Neural progenitor cell (in vitro differentiated cells): Measurements from ENCODE around the gene CTSH.
A peak's percentile ranks its signal among the peaks of the same experiment; 100 is the strongest.

ENCODE experiments used
- EZH2 ChIP-seq: fragments of 200-600 bp; sonication (generic); IDR thresholded peaks from 2 replicates; pipeline ENCODE4 v1.6.1; 2017; ENCODE audit warnings: antibody characterized with exemption, mild to moderate bottlenecking, moderate library complexity
- EZH2phosphoT487 ChIP-seq: fragments of 200-600 bp; sonication (generic); IDR thresholded peaks from 2 replicates; pipeline ENCODE4 v1.6.1; 2017; ENCODE audit warnings: antibody characterized with exemption
- TF ChIP-seq, protein P1 (sequence below): fragments of 200-600 bp; sonication (generic); IDR thresholded peaks from 2 replicates; pipeline ENCODE4 v1.5.1; 2017; ENCODE audit warnings: antibody characterized with exemption, mild to moderate bottlenecking

DNA sequence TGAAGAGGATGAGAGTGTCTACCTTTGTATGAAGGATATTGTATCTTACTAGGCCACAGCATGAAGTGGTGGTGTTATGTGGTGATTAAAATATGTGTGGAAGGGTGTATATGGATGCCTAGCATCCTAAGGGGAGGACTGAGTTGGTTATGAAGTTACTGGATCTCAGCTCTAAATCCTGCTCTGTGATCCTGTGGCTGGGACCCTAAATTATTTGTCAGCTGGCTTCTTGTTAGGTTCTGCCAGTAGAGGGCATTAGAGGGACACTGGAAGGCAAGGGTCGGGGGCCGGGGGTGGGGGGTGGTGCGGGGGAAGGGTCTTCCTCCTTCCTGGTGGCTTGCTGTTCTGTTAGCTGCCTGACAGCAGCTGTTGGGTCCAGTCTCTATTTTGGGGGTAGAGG, 37.3 kb downstream of the CTSH start:
- TF ChIP-seq, protein P1, sequence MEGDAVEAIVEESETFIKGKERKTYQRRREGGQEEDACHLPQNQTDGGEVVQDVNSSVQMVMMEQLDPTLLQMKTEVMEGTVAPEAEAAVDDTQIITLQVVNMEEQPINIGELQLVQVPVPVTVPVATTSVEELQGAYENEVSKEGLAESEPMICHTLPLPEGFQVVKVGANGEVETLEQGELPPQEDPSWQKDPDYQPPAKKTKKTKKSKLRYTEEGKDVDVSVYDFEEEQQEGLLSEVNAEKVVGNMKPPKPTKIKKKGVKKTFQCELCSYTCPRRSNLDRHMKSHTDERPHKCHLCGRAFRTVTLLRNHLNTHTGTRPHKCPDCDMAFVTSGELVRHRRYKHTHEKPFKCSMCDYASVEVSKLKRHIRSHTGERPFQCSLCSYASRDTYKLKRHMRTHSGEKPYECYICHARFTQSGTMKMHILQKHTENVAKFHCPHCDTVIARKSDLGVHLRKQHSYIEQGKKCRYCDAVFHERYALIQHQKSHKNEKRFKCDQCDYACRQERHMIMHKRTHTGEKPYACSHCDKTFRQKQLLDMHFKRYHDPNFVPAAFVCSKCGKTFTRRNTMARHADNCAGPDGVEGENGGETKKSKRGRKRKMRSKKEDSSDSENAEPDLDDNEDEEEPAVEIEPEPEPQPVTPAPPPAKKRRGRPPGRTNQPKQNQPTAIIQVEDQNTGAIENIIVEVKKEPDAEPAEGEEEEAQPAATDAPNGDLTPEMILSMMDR, result peak; percentile 62
- no peak for TF ChIP-seq EZH2phosphoT487
- TF ChIP-seq EZH2, result no peak
